Right atrium auricular region (tissue), 2 donors: ENCODE data around the gene GTF2H4. TPM values are rescaled to one million over a fixed set of nuclear protein-coding genes. Genes with fewer than 3 reads are reported as not detected.
A peak's percentile ranks its signal among the peaks of the same experiment; 100 is the strongest.
"Not testable (repeated sequence)": the region's sequence is repeated elsewhere in the genome, so short reads cannot be mapped to it uniquely, and the experiment has no call there.

Experiments
- DNase-seq: peaks from one replicate; pipeline ENCODE4 v3.0.0-alpha.2; 2019; ENCODE audit warnings: low spot score
- H3K27ac ChIP-seq, 2 donors: fragments of 200-600 bp; sonication (generic); 1 replicate in 1 of 2; 2 replicates in 1 of 2; pipeline ENCODE4 v1.5.1; 2016 to 2019
- H3K27me3 ChIP-seq, 2 donors: fragments of 200-600 bp; sonication (generic); one replicate each; pipeline versions ENCODE4 v1.5.1 to v1.6.0; 2017 to 2019
- H3K36me3 ChIP-seq: fragments of 200-600 bp; sonication (generic); one replicate; pipeline ENCODE4 v1.5.1; 2016
- H3K4me1 ChIP-seq, 2 donors: fragments of 200-600 bp; sonication (generic); one replicate each; pipeline versions ENCODE4 v1.5.1 to v1.6.0; 2017 to 2019
- H3K4me3 ChIP-seq, 2 donors: fragments of 200-600 bp; sonication (generic); 1 replicate in 1 of 2; 2 replicates in 1 of 2; pipeline ENCODE4 v1.5.1; 2017 to 2019; ENCODE audit warnings: mild to moderate bottlenecking in 1 of 2, moderate library complexity in 1 of 2
- H3K9me3 ChIP-seq, 2 donors: fragments of 200-600 bp; sonication (generic); one replicate each; pipeline ENCODE4 v1.5.1; 2019
- total RNA-seq, 2 donors: library from RNA; depleted of rRNA; stranded (reverse); fragments of >200 nt; gene quantifications; one replicate each; pipeline ENCODE4 v1.1.0, GENCODE V29; 2016
- TF ChIP-seq, protein P1 (sequence below), 2 donors: fragments of 200-600 bp; sonication (generic); IDR thresholded peaks; one replicate each; pipeline ENCODE4 v1.5.1; 2019; ENCODE audit warnings: antibody characterized with exemption in 2 of 2

Gene GTF2H4
- total RNA-seq, 2 donors from 2014 or later = 3.6 to 4.0 TPM

DNA sequence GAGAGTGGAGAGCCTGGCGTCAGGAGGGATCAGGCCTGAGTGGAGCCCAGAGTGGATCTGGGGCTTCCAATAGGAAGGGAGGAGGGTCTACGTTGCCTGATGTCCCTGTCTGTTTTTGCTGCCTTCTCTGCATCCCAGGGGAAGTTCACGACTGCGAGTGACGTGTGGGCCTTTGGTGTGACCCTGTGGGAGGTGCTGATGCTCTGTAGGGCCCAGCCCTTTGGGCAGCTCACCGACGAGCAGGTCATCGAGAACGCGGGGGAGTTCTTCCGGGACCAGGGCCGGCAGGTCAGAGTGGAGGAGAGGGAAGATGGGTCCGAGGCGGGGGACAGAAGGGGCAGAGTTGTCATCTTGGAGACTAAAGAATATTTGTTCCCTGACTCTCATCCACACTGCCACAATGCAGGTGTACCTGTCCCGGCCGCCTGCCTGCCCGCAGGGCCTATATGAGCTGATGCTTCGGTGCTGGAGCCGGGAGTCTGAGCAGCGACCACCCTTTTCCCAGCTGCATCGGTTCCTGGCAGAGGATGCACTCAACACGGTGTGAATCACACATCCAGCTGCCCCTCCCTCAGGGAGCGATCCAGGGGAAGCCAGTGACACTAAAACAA is 9.2 kb upstream of the GTF2H4 start:
- TF ChIP-seq, protein P1, sequence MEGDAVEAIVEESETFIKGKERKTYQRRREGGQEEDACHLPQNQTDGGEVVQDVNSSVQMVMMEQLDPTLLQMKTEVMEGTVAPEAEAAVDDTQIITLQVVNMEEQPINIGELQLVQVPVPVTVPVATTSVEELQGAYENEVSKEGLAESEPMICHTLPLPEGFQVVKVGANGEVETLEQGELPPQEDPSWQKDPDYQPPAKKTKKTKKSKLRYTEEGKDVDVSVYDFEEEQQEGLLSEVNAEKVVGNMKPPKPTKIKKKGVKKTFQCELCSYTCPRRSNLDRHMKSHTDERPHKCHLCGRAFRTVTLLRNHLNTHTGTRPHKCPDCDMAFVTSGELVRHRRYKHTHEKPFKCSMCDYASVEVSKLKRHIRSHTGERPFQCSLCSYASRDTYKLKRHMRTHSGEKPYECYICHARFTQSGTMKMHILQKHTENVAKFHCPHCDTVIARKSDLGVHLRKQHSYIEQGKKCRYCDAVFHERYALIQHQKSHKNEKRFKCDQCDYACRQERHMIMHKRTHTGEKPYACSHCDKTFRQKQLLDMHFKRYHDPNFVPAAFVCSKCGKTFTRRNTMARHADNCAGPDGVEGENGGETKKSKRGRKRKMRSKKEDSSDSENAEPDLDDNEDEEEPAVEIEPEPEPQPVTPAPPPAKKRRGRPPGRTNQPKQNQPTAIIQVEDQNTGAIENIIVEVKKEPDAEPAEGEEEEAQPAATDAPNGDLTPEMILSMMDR (IDR thresholded peaks at IDR 0.05) = no peak
- peaks cover 54% of the 10 kb centered on the region for H3K36me3 ChIP-seq
- no peak for DNase-seq

DNA sequence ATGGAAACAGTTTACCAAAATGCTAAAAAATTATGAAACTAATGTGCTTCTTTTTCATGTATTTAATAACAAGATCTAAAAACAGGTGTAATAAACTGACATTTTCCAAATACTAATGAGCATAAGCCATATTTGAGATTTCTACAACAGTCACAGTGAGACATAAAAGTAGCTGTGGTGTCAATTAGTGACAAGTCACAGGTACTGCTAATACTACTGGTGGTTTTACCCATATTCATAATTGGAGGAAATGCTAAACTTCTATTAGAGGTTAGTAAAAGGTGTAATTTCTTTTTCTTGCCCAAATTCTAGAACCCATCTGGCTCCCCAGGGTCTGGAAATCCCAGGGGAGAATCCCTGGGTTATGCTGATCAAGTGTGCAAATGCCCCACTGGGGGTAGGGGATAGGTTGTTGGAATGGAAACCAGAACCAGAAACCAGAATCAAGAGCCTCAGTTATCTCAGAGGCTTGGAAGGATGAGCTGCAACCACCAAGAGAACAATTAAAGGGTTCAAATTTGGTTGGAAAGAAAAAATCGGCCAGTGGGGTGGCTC is 7.1 kb upstream of the GTF2H4 start:
- H3K36me3 ChIP-seq = peaks cover 35% of the 10 kb centered on the region
- no peak for DNase-seq
- H3K4me3 ChIP-seq = no peak overlapping the region
- H3K4me1 ChIP-seq = no peaks in the 10 kb centered on the region
- H3K27ac ChIP-seq = no peak overlapping the region
- no peaks in the 10 kb centered on the region for H3K27me3 ChIP-seq
- no peaks in the 10 kb centered on the region for H3K9me3 ChIP-seq
- TF ChIP-seq, protein P1 (IDR thresholded peaks at IDR 0.05) = no peak

More for the DNA sequence above, 9.2 kb upstream of the GTF2H4 start:
- Histone ChIP-seq H3K27ac (no peak overlapping the region), H3K4me1 (no peaks in the 10 kb centered on the region), H3K9me3 (no peaks in the 10 kb centered on the region), H3K4me3 (no peak overlapping the region), H3K27me3 (no peaks in the 10 kb centered on the region)

DNA sequence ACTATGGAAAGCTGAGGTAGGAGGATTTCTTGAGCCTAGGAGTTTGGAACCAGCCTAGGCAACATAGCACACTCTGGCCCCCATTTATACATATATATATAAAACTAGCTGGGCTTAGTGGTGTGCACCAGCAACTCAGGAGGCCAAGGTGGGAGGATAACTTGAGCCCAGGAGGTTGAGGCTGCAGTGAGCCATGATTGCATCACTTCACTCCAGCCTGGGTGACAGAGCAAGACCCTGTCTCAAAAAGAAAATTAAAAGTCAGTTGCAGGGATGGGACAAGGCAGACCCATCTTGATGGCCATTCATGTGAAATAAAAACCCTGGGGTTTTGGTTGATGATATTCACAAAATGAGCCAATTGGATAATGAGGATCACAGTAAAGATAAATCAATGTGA is 6.6 kb upstream of the GTF2H4 start:
- Histone ChIP-seq H3K4me1 (no peaks in the 10 kb centered on the region), H3K4me3 (no peak overlapping the region), H3K36me3 (peaks cover 30% of the 10 kb centered on the region), H3K9me3 (no peaks in the 10 kb centered on the region), H3K27me3 (no peaks in the 10 kb centered on the region), H3K27ac (no peak overlapping the region)
- TF ChIP-seq, protein P1 (IDR thresholded peaks at IDR 0.05) = no peak
- no peak for DNase-seq

DNA sequence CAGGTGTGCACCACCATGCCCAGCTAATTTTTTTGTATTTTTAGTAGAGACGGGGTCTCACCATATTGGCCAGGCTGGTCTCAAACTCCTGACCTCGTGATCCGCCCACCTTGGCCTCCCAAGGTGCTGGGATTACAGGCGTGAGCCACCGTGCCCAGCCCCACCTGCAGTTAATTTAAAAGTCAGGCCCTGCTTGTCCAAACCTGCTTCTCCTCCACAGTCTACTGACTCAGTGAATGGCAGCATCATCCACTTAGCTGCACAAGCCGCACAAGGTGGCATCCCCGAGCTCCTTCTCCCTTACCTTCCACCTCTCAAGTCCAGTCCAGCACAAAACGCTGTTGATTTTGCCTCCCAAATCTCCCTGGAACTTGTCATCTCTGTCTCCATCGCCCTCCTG is 5.8 kb upstream of the GTF2H4 start:
- DNase-seq, H3K27ac ChIP-seq: not testable (repeated sequence)
- H3K36me3 ChIP-seq = peaks cover 22% of the 10 kb centered on the region

DNA sequence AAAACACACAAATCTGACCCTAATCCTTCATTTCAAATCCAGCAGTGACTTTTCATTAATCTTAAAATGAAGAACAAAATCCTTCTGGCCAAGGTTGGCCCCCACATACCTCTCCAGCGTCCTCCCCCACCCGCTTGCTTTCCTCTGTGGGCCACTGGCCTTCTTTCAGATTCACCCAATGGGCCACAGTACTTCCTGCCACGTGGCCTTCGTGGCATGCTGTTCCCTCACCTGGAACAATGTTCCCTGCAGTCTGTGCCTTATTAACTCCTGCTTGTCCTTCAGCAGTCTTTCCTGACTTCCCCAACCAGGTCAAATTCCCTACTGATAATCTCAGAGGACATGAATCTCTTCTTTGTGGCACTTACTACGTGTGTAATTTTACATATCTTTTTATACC is 5.3 kb upstream of the GTF2H4 start:
- H3K27ac ChIP-seq = no peak overlapping the region
- no peak overlapping the region for H3K4me3 ChIP-seq
- no peaks in the 10 kb centered on the region for H3K27me3 ChIP-seq
- H3K4me1 ChIP-seq = no peaks in the 10 kb centered on the region
- DNase-seq = no peak
- no peaks in the 10 kb centered on the region for H3K9me3 ChIP-seq
- TF ChIP-seq, protein P1 (IDR thresholded peaks at IDR 0.05) = no peak
- H3K36me3 ChIP-seq = peaks cover 17% of the 10 kb centered on the region

More for the DNA sequence above, 5.8 kb upstream of the GTF2H4 start:
- H3K4me3 ChIP-seq, H3K9me3 ChIP-seq, H3K27me3 ChIP-seq, H3K4me1 ChIP-seq: not testable (repeated sequence)

DNA sequence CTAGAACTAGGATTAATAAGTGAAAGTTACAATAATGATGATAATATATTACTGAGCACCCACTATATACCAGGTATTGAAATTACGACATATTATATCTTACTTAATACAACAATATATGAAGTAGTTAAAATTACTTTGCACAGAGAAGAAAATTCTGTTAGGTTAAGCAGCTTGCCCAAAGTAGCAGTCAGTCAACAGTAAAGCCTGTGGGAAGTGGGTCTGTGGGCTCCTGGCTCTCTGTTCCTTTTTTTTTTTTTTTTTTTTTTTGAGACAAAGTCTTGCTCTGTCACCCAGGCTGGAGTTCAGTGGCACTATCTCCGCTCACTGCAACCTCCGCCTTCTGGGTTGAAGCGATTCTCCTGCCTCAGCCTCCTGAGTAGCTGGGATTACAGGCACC is 4.8 kb upstream of the GTF2H4 start:
- H3K9me3 ChIP-seq = no peaks in the 10 kb centered on the region
- H3K4me3 ChIP-seq = no peak overlapping the region
- H3K36me3 ChIP-seq = peaks cover 12% of the 10 kb centered on the region
- H3K27ac ChIP-seq = no peak overlapping the region
- H3K4me1 ChIP-seq = no peaks in the 10 kb centered on the region
- H3K27me3 ChIP-seq = no peaks in the 10 kb centered on the region
- TF ChIP-seq, protein P1 (IDR thresholded peaks at IDR 0.05) = no peak
- DNase-seq = no peak

DNA sequence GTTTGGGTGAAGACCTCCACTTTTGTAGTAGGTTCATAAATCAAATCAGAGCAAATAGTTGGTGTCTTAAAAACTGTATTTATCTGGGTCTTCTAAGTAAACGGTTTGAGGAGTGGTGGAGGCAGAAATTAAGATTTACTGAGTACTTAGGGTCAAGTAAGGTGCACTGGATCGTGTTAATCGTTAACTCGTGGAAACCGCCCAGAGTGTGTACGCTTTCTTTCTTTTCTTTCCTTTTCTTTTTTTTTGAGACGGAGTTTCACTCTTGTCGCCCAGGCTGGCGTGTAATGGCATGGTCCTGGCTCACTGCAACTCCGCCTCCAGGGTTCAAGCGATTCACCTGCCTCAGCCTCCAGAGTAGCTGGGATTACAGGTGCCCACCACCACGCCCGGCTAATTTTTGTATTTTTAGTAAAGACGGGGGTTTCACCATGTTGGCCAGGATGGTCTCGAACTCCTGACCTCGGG is 683 bp upstream of the GTF2H4 start:
- DNase-seq, H3K27me3 ChIP-seq, H3K27ac ChIP-seq, H3K9me3 ChIP-seq: not testable (repeated sequence)
- peak overlapping the region; percentile 38 to 84 for H3K4me3 ChIP-seq
- H3K4me1 ChIP-seq = peaks cover 0 to 12% of the 10 kb centered on the region in 2 donors
- H3K36me3 ChIP-seq = peaks cover 24% of the 10 kb centered on the region
